Measurements from ENCODE around the gene KIZ. TPM values are rescaled to one million over a fixed set of nuclear protein-coding genes. Genes with fewer than 3 reads are reported as not detected.

Gene KIZ
- total RNA-seq, 1 experiment from 2014 or later, result 31.8 TPM

GRCh38 chr20:21266191-21266536 is 140.3 kb downstream of the KIZ start:
- no peaks in the 10 kb centered on the region for H3K36me3 Mint-ChIP-seq (ENCODE audit: insufficient read depth, unreplicated experiment)
- ChIA-PET POLR2A (no interaction called here), CTCF (no interaction called here)
- intact Hi-C loops (cut with micrococcal nuclease; ENCODE audit: unreplicated experiment), result no loop called here
- Histone ChIP-seq H3K27me3 (replicated peaks; ENCODE audit: control insufficient read depth, insufficient read depth, low read length) (no peaks in the 10 kb centered on the region), H3K4me1 (no peaks in the 10 kb centered on the region), H3K36me3 (ENCODE audit: control insufficient read depth, insufficient read depth, low read length) (no peaks in the 10 kb centered on the region), H3K4me3 (ENCODE audit: low read depth, low read length) (no peak overlapping the region), H3K9me3 (0 out of 2 replicates have a peak, but pooled peaks cover 3% of the 10 kb centered on the region)
- H3K9me3 Mint-ChIP-seq (ENCODE audit: unreplicated experiment), result no peaks in the 10 kb centered on the region
- DNase-seq, result no peak
- H3K4me1 Mint-ChIP-seq (ENCODE audit: low read depth, unreplicated experiment), result no peaks in the 10 kb centered on the region
- BruUV-seq (replicated peaks), result no TSS peak
- no peak overlapping the region for H3K27ac Mint-ChIP-seq (ENCODE audit: unreplicated experiment)
- no peak overlapping the region for H3K4me3 Mint-ChIP-seq (ENCODE audit: unreplicated experiment)
- no peaks in the 10 kb centered on the region for H3K27me3 Mint-ChIP-seq (ENCODE audit: insufficient read depth, unreplicated experiment)
- TF ChIP-seq CTCF (IDR thresholded peaks at IDR 0.05; ENCODE audit: insufficient read depth in 1 of 2, low read depth in 1 of 2, low read length in 1 of 2, severe bottlenecking in 1 of 2, unreplicated experiment in 1 of 2), result no peak

DNA sequence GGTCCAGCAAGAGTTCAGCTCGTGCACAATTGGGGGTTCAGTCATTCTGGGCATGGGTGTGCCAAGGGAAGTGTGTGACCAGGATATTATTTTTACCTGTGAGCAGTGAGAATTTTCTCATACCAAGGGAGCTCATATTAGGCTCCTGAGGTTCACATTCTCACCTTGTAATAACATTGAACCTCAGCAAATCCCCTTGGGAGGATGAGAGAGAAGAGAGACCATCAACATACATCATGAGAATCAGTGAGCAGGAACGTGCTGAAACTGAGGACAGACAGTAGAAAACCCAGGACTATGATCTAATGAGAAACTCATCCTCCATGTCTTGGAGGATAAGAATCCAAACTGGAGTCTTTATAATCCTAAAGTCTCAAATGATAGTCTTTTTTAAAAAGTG is 143.9 kb downstream of the KIZ start:
- Mint-ChIP-seq H3K27me3 (ENCODE audit: insufficient read depth, unreplicated experiment) (peaks cover 4% of the 10 kb centered on the region), H3K9me3 (ENCODE audit: unreplicated experiment) (no peaks in the 10 kb centered on the region), H3K27ac (ENCODE audit: unreplicated experiment) (no peak overlapping the region), H3K4me3 (ENCODE audit: unreplicated experiment) (no peak overlapping the region), H3K4me1 (ENCODE audit: low read depth, unreplicated experiment) (no peaks in the 10 kb centered on the region), H3K36me3 (ENCODE audit: insufficient read depth, unreplicated experiment) (no peaks in the 10 kb centered on the region)
- DNase-seq, result no peak
- Histone ChIP-seq H3K36me3 (ENCODE audit: control insufficient read depth, insufficient read depth, low read length) (no peaks in the 10 kb centered on the region), H3K27me3 (replicated peaks; ENCODE audit: control insufficient read depth, insufficient read depth, low read length) (no peaks in the 10 kb centered on the region), H3K4me3 (ENCODE audit: low read depth, low read length) (no peak overlapping the region), H3K4me1 (no peaks in the 10 kb centered on the region), H3K9me3 (0 out of 2 replicates have a peak, but pooled peaks cover 3% of the 10 kb centered on the region)
- no TSS peak for BruUV-seq (replicated peaks)
- no peak for TF ChIP-seq CTCF (IDR thresholded peaks at IDR 0.05; ENCODE audit: insufficient read depth in 1 of 2, low read depth in 1 of 2, low read length in 1 of 2, severe bottlenecking in 1 of 2, unreplicated experiment in 1 of 2)
- intact Hi-C loops (cut with micrococcal nuclease; ENCODE audit: unreplicated experiment), result no loop called here
- POLR2A ChIA-PET, result no interaction called here
- CTCF ChIA-PET, result no interaction called here

DNA sequence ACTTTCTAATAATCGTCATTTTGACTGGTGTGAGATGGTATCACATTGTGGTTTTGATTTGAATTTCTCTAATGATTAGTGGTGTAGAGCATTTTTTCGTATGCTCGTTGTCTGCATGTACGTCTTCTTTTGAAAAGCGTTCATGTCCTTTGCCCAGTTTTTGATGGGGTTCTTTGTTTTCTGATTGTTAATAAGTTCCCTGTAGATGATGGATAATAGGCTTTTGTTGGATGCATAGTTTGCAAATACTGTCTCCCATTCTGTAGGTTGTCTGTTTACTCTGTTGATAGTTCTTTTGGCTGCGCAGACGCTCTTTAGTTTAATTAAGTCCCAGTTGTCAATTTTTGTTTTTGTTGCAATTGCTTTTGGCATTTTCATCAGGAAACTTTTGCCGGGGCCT is 144.9 kb downstream of the KIZ start:
- Mint-ChIP-seq H3K9me3 (ENCODE audit: unreplicated experiment) (no peaks in the 10 kb centered on the region), H3K36me3 (ENCODE audit: insufficient read depth, unreplicated experiment) (no peaks in the 10 kb centered on the region), H3K4me1 (ENCODE audit: low read depth, unreplicated experiment) (no peaks in the 10 kb centered on the region), H3K27me3 (ENCODE audit: insufficient read depth, unreplicated experiment) (peaks cover 4% of the 10 kb centered on the region), H3K4me3 (ENCODE audit: unreplicated experiment) (no peak overlapping the region), H3K27ac (ENCODE audit: unreplicated experiment) (no peak overlapping the region)
- no peak for DNase-seq
- 0 out of 2 replicates have a peak, but pooled peaks cover 3% of the 10 kb centered on the region for H3K9me3 ChIP-seq
- no peak overlapping the region for H3K4me3 ChIP-seq (ENCODE audit: low read depth, low read length)
- H3K27me3 ChIP-seq (replicated peaks; ENCODE audit: control insufficient read depth, insufficient read depth, low read length), result no peaks in the 10 kb centered on the region
- intact Hi-C loops (cut with micrococcal nuclease; ENCODE audit: unreplicated experiment), result no loop called here
- no peaks in the 10 kb centered on the region for H3K4me1 ChIP-seq
- no TSS peak for BruUV-seq (replicated peaks)
- TF ChIP-seq CTCF (IDR thresholded peaks at IDR 0.05; ENCODE audit: insufficient read depth in 1 of 2, low read depth in 1 of 2, low read length in 1 of 2, severe bottlenecking in 1 of 2, unreplicated experiment in 1 of 2), result no peak
- no peaks in the 10 kb centered on the region for H3K36me3 ChIP-seq (ENCODE audit: control insufficient read depth, insufficient read depth, low read length)
- ChIA-PET CTCF (no interaction called here), POLR2A (no interaction called here)

All from Caco-2 (cell line).